Pons (tissue), 1 donor: ENCODE data around the gene TNRC18.
A peak's percentile ranks its signal among the peaks of the same experiment; 100 is the strongest.
"Not testable (repeated sequence)": the region's sequence is repeated elsewhere in the genome, so short reads cannot be mapped to it uniquely, and the experiment has no call there.

Experiments
- DNase-seq: peaks from one replicate; pipeline ENCODE4 v3.0.0-alpha.2; 2016; ENCODE audit warnings: low spot score

The TNRC18 gene

DNA sequence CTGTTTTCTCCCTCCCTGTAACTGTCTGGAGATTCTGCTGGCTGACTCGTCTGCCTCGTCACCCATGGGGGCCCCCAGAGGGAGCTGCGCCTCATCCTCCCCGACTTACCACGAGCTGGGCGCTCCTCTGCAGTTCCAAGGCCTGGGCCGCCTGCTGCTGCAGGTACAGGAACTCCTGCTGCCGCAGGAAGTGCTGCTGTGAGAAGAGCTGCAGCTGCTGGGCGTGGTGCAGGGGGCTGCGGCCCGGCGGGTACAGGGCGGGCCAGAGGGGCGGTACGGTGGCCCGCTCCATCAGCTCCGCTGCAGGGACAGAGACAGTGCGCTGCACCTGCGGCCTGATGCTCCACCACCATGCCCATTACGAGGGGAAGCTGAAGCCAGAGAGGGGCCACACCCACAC is 47.7 kb downstream of the TNRC18 start:
- DNase-seq, result no peak

DNA sequence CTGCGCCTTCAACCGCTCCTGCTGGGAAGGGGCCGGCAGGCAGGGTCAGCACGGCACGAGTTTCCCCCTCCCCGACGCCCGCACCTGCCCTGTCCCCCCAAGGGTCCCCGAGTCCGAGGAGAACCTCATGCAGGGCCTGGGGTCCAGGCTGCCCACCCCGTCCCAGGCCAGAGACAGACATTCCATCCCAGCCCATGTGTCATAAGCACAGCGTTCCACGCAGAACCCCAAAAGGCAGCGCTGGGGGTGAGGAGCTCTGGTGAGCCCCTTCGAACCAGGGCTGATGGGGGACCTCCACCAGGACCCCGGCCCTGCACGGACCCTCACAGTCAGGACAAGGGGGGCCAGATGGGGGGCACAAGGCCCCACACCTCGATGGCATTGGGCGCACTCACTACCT is 49.2 kb downstream of the TNRC18 start:
- no peak for DNase-seq

- no peak for DNase-seq
Observed at GRCh38 chr7:5373300-5373699, 50.3 kb downstream of the TNRC18 start.

DNA sequence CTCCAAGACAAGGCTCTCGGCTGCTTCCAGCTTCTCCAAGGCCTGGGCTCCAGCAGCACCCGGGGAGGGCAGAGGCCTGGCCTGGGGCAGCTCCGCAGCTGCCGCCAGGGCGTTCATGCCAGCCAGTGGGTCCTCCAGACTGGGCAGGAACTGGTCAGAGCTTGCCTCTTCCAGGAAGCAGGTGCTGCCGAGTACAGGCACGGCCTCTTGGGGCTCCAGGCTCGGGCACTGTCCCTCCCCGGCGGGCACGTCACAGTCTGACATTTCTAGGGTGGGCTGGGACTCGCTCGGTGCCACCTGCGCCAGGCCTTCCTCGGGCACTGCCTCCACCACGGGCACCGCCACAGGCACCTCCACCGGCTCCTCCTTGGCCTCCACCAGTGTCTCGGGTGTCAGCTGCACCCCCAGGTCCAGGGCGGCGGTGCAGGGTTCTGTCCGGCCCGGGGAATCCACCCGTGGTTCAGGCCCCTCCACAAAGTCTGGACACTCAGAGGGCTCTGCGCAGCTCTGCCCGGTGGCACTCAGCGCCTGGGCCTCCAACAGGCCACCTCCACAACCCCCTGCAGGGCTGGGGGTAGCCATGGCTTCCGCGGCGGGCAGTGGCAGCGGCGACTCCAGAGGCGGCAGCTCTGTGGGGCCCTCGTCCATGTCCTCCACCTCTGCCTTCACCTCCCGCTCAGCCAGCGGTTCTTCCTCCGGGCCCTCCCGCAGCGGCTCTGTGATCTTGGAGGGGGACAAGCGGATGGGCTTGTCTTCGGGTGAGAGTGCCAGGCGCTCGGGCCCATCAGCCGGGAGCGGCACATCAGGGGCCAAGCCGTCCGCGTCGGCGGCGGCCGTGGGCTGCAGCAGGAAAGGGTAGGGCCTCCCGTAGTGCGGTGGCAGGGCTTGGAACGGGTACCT is 52.9 kb downstream of the TNRC18 start:
- DNase-seq, result no peak

DNA sequence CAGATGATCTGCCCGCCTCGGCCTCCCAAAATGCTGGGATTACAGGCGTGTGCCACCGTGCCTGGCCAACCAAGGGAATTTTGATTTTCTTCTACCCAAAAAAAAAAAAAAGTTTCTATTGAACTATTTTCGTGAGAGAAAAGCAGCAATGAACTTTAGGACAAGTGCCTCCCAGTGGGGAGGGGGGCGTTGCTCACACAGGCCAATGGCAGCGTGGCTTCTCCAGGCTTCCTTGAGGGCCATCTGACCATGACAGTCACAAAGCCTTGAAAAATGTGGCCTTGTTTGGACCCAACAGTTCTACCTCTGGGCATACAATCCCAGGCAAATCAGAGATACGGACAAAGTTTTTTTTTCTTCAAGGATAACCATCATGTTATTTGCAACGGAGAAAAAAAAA is 56.0 kb downstream of the TNRC18 start:
- no peak for DNase-seq

GRCh38 chr7:5365976-5366625 is 57.5 kb downstream of the TNRC18 start:
- peak; percentile 84 for DNase-seq

DNA sequence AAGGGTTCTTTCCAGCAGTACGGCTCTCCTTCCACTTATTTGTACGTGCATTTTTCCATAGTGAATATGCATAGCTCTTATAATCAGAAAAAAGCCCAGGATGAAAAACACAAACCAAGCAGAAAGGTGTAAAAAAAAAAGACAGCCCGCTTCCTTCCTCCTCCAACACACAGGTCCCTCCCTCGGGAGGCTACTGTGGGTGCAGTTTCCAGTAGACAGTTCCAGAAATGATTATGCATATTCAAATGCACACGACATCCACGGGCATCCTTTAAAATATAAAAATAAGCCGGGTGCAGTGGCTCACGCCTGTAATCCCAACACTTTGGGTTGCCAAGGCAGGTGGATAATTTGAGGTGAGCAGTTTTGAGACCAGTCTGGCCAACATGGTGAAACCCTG is 59.9 kb downstream of the TNRC18 start:
- DNase-seq, result no peak

DNA sequence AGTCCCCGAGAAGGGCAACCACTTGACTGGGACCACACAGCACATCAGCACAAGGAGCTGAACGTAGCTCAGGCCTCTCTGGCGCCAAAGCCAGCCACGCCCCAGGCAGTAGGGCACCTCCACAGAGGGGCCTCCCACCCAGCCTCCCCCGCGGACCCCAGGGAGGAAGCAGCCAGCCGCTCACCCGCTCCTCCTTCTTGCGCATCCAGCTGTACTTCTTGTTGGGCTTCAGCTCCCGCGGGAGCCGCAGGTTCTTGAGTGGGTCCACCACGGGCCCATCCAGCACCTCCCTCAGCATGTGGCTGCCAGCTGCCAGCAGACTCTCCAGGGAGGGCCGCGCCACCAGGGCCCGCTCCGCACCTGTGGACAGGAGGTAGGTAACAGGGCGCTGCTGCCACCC is 61.2 kb downstream of the TNRC18 start:
- DNase-seq, result no peak

DNA sequence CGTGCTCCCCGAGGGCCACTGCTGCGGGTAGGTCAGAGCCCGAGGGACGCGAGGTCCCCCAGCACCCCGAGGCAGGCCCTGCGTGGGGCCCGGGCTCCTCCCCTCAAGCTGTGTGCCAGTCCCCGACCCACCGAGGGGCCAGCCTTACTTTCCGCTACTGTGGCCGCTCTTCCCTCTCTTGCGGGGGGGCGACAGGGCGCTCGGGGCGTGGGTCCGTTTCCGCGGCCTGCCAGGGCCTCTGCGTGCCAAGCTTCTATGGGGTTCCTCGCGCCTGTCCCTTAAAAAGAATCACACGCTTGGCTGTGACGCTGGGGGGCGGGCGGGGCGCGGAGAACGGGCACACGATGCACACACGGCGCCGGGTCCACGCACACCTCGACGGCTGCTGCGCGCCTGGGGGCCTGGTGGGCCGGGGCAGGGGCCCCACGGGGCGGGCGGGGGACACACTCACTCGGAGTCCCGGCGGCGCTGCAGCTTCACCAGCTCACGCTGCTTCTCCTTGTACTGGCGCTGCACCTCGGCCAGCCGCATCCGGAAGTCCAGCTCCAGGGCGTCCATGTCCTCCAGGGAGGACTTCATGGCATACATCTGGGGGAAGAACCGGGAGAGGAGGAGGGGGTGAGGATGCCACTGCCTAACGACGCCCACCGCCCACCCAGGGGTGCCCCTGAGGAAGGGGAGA is 62.0 kb downstream of the TNRC18 start:
- no peak for DNase-seq

- DNase-seq, result no peak
Observed at GRCh38 chr7:5360971-5361370, 62.7 kb downstream of the TNRC18 start.

DNA sequence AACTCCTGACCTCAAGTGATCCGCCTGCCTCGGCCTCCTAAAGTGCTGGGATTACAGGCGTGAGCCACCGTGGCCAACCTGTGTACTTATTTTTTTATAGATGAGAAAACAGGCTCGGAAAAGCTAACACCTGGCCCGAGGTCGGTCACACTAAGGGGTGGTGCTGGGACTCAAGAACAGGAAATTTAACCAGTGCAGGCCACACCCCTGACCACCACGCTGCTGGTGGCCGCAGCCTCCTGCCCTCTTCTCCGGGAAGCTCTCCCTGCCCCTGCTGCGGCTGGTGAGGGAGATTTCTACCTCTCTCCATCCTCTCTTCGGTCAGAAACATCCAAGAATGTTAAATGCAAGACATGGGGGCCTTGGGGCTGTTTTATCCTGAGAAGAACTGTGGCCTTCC is 63.2 kb downstream of the TNRC18 start:
- no peak for DNase-seq

GRCh38 chr7:5360021-5360420 is 63.6 kb downstream of the TNRC18 start:
- not testable (repeated sequence) for DNase-seq

DNA sequence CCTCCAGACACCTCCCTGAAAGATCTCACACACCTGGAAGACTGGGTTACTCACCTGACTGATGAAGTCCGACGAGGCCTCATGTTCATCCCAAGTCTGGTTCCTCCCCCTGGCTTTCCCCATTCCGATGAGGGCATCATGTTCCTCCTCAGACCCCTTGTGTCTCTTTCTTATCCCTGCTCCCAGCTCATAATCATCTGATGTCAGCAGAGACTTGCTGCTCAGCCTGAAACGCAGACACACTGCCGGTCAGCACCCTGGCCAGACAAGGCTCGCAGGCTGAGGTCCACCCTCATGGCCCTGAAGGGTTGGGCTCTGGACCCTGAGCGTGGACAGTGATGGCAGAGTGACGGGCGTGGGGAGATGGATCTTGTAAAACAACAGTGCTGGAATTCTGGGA is 64.3 kb downstream of the TNRC18 start:
- DNase-seq, result no peak

DNA sequence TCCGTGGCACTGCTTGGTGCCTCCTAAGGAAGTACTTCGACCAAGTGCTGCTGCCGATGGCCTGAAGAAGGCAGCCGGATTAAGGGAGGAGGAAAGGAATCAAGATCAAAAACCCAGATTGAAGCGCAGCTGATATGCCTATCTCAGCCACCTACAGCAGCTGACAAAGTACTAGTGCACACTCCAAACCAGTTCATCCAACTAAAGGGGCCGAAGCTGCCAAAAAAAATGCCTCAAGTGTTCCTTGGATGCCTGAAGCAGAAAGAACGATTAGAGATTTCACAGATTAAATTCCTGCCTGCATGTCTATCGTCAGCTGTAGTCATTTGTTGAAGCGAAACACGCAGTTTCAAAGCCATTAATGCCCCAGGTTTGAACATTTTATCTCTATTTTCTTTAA is 65.7 kb downstream of the TNRC18 start:
- DNase-seq, result no peak

GRCh38 chr7:5356751-5357119 is 66.9 kb downstream of the TNRC18 start:
- DNase-seq, result no peak

DNA sequence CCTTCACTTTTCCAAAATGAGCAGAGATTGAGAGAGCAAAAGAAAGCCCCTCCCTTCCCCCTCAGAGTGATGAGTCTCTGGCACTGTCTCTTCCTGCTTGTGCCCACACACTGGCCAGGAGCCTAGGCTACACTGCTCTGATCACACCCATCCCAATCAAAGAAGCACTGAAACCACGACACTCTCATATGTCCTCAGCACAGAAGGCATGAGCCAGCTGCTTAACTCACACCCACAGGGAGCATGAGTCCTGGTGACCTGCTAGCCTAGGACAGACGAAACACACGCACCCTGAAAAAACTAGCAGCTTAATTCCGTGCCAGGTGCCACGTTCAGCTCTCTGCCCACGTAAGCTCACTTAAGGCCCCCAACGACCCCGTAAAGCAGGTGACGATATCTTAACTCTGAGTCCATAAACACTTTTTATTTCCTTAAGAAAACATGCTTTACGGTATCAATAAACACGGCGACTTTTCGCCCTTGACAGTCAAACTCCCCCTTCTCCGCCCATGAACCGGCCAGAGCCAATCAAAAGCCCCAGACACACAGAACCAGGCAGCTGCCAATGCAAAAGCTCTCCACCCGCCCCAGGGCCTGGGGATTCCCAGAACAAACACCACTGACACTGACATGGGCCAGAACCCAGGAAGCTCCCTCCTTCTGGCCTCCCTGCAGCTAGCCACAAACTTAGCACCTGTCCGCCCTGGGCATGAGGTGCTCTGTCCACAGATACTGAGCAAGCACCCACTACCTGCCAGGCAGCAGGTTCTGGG is 69.0 kb downstream of the TNRC18 start:
- no peak for DNase-seq

DNA sequence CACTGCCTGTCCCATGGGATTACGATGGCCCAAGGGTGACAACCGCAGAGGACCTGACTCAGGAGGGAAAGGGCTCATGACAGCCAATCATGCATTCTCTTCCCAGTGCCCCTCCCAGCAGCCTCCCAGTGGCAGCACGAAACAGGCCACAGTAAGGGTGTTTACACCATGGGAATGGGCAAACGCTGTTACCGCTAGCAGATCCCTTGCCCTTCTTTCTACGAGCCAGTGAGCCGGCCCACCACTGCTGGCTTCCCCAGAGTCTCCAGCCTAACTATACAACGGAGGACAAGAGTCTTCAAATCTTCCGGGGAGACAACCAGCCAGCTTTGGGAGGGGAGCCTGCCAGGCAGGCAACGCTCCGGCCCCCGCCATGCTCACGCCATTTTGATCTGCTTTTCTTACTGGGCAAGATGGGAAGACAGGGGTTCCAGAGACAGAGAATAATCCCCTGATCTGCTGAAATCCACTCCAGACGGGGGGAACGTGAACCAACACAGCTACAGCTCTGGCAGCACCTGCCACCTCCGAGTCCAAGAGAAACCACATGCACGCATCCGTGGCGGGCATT is 71.1 kb downstream of the TNRC18 start:
- DNase-seq, result no peak

- DNase-seq, result no peak
Observed at GRCh38 chr7:5351507-5352265, 71.9 kb downstream of the TNRC18 start.

DNA sequence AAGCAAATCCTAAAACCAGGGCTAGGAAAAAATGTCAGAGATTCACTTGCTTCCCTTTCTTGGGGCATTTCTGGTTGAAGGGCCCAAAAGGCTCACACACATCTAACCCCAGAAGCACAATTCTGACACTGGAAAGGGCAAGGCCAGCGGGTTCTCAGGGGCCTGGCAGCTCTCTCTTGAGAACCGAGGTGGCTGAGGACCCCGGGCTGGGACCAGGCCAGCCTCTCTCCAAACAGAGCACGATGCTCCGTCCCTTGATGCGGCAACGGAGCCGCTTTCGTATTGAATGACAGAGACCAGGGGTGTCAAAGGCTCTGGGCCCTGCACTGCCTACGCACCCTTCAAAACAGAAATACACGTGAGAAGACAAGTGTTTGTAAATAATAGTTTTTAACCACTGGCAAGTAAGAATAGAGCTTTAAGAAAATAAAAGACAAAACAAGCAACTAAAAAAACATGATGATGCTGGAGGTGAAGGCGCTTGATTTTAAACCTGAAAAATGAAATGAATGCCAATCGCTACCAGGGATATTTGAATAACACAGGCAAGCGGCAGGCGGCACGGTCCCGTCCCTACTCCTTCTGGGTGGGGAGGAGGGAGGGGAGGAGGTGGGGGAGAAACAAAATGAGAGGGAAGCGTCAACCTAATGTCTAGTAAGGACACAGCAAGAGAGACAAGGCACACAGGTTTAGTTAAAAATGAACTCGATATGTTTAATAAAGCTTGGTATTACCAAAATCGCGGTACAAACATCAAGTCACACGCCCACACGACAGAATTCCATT is 72.8 kb downstream of the TNRC18 start:
- no peak for DNase-seq

GRCh38 chr7:5350174-5350463 is 73.5 kb downstream of the TNRC18 start:
- DNase-seq, result no peak
